SKM-1 (cell line): ENCODE data around the gene GSDME.

Experiments
- DNase-seq: peaks from one replicate; lab custom pipeline; 2025; ENCODE audit not compliant: unreplicated experiment; lab: John Stamatoyannopoulos, UW

GSDME gene

DNA sequence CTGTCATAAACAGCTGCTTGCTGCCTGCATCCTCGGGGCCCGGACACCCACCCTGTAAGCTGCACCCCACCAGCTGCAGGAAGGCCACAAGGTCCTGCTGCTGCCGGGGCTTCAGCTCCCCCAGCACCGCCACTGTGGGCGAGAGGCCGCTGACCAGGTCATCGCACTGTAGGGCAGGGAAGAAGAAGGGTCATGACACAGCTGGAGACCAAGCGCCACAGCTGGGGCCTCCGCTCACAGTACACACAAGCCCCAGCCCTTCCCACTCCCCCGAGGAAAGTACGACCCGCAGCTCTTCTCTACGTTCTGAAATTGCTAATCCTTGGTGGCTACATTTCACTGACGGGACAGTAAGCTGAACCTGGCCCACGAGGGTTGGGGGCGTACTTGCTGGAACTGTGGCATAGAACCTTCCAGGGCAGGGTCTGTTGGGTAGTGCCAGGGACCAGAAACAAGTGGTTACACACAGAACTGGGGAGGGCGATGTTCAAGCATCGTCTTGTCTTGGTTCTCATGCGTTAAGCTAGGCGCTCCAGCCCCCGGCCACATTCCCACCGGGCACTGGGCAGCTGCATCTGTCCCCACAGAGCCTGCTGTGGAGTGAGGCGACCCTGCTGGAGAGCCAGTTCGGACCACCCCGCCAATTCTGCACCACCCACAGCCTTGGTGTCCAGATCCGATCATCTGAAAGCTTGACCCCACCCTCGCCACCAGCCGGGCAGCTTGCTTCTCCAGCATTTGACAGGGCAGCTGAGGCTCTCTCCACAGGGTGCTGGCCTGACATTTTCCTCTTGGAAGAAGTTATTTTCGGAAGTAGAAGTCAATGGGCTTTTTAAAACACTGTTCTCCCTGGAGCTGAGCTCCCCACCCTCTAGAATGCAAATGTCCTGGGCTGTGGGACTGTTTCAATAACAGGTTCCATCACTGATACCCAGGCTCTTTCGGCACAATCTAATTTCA is 50.8 kb downstream of the GSDME start:
- DNase-seq, result no peak

DNA sequence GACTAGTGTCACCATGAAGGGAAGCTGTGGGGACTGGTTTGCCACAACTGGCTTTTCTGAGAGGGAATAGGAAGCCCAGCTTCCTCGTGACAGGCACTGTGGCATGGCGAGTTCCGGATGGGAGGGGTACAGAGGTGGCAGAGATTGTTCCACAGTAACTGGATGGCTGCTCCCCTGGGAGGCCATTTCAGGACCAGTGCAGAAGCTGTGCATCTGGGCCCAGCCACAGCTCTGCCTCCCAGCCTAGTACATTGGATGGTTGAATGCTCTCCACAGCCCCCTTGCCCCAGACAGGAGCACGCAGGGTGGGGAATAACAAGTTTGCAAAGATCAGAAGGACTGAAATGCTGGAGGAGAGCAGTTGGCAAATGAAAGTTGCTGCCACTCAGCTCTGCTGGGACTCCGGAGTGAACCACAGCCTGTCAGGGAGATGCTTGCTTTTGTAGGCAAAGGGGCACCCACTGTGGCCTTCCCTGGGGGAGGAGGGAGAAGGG is 51.8 kb downstream of the GSDME start:
- no peak for DNase-seq

DNA sequence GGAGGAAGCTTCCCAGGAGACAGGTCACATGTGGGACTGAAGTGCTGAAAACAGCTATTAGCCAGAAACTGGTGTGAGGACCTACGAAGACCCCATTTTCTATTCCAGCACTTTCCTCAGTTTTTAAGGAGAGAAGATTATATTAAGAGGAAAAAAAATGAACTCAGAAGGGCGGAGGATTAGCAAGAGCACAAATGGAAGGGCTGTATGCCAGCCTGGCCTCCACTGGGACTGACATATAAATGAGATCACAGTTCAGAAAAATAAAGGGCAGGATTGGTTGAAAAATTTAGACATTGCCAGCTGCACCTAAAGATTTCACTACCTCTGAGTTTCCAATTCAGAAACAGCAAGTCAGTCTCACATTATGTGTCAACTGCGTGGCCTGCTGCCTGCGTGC is 53.0 kb downstream of the GSDME start:
- DNase-seq, result no peak

DNA sequence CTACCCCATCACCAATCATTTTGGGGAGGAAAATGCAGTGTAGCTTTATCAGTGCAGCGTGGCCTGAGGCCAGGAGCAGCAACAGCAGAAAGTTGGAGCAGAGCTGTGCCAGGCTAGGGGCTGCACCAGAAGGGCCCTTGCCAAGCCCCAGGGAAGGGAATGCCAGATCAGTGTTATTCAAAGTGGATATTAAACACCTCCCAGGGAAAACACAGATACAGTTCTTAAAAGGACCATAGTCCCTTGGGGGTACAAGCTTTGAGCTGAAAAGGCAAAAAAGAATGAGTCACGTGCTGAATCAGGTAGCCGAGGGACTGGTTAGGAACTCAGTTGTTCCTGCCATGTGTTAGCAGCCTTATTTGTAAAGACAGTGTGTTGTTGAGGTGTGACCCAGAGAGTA is 54.0 kb downstream of the GSDME start:
- no peak for DNase-seq

DNA sequence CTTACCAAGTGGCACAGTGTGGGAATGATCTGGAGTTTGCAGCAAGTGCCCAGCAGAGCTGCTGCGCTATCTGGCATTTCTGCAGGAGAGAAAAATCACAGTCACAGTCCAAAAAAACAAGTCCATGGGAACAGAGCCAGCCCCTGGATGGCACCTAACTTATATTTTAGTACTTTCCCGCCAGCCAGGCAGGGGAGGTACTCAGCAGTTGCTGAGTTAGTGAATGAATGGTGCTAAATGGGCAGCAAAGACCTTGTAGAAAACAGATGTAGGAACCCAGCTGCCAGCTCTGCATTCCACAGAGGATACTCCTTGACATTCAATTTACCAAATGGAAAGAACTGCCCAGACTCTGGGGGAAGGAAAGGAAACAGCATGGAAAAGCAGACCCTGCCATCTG is 54.5 kb downstream of the GSDME start:
- no peak for DNase-seq

DNA sequence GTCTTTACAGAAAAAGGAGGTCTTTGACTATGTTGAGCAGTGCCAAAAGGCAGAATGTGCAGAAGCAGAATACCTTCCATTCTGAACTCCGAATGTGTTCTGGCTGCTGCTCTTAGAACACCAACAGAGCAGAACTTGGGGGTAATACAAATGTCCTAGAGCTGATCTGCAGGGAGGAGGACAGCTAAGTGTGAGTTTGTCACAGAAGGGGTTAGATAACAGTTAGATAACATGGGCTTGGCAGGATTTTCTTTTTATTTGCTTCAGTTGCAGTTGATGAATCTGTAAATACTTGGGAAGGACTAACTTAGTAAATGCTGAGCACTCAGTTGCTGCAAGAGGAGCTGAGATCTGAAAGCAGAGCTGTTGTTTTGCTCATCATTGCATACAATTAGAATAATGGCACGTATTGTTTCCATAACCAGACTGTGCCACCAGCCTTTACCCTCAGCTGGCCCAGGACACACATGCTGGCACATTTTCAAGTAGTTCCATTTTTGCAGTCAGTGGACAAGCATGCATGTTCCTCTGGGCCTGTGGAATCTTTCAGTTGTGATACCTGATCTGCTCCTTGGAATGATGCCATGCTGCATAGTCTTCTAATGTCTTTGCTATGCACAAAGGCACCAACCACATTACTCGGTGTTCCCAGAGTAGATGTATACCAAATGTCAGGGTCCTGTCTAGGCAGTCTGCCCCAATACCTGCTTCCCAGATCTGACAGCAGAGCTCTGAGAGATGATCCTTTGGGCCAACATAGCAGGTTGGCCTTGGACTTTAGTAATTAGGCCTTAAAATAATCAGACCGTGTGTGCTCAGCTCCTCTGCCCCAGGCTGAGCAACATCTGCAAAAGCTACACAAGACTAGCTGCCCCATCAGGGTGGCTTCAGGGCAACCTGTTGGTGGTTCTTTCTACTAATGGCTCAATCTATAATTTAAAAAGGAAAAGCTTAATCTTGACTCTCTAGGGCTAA is 55.7 kb downstream of the GSDME start:
- no peak for DNase-seq

DNA sequence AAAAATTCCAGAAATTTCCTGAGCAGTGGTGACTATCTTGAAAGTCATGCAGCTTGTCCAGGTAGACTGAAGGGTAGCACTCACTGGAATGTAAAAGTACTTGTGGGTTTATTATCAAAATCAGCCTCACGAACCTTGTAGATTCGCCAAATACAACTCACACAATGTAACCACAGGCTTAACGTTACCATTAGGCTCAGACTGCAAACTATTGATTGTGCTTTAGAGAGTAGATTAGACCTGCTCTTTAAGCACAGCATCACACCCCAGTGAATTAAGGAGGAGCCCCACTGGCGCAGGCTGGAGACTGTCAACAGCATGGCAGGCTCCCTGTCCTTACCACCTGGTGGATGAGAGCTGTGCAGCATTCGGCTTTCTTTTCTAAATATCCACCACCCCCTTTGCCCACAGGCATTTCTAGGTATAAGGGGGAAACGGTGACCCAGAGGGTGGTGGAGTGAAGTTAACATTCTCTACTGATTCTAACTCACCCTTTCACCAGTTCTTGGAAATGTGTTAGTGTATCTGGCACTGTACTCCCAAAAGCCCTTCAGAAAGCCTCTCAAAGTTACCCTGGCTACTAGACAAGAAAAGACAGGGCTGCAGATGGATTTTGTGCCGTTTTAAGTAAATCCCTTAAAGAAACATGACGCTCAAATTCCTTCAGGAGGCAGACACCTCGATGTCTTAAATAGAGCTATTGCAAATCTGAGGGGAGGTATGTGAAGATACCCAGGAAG is 56.6 kb downstream of the GSDME start:
- no peak for DNase-seq

DNA sequence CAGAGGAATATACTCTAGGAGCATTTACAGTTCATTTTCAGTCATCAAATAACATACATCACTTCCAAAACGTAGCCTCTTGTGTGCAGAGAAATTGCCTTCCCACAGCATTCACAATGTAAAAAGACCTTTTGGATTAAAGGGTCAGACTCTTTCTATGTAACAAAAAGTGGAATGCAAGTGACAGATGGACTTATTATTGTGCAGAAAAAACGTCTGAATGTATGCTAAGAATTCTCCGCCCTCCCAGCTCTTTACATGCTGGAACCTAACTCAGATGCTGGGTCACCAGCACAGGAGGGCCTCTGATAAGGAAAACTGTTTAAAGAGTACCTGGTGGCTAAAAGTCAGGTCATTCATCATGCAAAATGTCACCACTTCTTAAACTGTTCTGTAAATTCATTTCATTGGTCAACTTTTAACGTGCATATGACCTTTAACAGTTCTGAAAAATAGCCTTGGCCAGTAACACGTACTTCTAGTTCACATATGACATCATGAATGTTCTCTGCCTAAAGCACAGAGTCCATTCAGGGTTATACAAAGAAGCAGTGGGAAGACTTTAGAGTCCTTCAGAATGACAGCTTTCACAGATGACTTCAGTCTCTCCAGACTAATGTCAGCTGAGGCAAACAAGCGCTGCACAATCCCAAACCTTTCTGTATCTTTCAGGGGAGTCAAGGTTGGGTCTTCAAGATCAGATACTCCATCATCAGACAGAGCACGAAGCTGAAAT is 58.6 kb downstream of the GSDME start:
- DNase-seq, result no peak

DNA sequence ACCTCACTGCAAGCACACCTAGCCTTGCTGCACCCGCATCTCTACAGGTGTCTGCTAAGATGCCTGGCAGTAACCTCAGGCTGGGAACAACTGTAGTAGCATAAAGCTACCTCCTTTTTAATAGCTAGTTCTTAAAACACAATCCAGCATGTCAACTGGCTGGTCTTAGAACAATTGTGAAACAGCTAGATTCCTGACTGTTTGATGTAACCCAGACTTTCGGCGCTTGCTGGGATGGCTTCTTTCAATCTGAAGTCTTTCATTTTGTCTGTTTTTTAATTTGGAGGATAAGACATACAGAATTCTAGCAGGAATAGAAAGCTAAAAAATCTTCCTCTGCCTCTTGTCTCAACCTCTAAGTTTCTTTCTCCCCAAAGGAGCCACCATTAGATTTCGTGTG is 59.8 kb downstream of the GSDME start:
- DNase-seq, result no peak

DNA sequence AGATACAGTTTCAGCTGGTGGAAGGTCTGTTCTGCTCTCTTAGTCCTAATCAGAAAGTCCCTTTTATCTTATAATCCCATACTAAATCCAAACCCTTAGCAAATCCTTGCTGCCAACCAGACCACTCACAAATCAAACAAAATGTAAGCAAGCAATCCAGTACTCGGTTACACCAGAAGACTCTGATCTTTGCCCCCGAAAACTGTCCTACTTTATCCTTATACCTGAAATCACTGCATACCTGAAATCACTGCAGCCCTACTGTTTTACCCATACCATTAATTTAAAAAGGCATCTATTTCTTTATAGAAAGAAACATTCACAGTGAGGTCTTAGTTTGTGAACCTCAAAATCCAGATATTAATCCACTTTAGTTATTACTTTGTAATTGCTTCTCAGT is 64.7 kb downstream of the GSDME start:
- no peak for DNase-seq

DNA sequence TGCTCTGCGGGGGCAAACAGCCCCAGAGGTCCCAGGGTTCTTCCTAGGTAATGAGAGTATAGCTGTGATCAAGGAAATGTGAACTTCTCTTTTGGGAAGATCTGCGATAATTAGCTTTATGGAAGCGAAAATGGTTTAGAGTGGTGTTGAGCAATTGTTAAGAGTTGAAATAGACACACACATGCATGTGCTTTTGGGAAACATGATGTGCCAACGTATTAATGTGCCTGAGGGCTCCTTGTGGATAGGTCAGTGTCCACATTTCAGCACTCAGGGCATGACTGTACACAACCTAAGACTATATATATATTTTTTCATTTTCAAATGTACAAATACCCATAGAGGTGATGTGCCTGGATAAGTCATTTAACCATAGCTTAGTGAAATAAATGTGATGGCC is 67.0 kb downstream of the GSDME start:
- no peak for DNase-seq

DNA sequence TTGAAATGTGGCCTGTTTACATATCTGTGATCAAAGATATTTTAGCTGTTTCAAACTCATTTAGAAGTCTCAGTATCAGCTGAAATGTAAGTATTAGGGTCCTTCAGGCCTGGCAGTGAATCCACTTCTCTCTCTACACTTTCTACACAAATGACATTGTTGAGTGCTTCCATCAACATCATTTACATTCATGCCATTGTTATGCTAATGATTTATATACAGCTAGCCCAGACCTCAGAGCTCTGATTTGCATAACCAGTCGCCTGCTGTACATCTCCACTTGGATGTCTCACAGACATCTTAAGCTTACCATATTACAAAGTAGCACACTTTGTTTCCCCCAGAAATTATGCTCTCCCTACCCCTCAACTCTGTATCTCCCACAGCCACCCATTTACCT is 71.6 kb downstream of the GSDME start:
- no peak for DNase-seq

DNA sequence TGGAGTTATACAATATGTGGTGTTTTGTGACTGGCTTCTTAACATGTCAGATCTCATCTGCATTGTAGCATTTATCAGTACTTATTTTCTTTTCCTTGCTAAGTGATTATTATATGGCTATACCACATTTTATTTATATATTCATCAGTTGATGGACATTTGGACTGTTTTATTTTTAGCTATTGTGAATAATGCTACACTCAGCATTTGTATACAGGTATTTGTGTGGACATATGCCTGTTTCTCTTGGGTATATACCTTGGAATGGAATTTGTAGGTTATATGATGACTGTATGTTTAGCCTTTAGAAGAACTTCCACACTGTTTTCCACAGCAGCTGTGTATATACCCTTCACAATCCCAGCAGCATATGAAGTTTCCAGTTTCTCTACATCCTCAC is 86.5 kb downstream of the GSDME start:
- DNase-seq, result no peak

DNA sequence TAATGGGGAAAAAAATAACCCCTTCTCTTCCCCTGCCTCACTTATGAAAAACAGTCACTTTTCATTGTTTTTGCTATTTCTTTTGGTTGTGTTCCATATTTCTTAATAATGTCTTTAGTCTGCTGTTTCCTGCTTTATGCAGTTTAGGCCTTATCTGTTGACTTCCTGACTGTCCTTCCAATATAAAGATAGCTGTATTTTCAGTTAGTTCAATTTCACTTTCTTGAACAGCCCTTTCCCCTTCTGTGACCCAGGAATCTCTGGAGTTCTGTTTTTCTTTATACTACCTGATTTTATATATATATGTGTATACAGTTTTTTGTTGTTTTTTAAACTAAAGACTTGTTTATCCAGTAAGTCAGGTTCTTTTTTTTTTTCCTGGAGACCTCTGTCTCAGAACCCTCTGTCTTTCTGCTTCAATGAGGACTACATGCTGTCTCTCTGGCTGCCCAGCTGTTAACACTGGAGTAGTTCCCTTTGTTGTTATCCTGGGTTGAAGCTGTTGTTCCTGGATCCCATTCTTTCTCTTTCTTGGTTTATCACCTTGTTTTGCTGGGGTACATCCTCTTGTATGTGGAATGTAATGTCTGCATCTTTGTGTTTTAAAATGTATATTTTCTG is 87.2 kb downstream of the GSDME start:
- no peak for DNase-seq

DNA sequence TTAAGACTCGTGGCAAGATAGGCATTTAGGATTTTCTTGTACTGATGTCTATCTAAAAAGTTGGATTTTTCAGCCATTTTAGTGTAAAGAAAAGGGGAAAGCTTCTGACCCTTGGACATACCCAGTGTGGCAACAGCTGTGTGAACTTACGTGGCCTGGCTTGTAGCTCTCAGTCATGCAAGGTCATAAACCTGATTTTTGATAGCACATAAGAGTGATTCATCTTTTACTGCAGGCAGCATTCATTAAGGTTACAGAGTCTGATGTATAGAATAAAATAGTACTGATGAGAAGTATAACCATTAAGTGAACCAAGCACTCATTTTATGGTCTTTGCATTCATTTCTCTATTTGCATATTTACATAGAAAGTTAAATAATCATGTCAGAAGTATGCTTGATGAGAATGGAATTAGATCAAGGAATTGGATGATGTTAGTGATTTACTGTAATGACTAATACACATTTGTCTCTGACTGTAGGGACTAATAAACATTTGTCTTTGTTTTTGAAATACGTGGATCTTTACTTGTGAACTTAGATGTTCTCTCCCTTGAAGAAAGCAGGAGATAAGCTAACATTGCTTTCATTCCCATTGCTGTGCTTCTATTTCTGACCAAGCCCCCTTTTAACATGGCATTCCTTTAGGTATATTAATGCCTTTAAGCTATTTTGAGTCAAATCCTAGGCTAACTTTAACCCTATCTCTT is 88.2 kb downstream of the GSDME start:
- DNase-seq, result no peak

DNA sequence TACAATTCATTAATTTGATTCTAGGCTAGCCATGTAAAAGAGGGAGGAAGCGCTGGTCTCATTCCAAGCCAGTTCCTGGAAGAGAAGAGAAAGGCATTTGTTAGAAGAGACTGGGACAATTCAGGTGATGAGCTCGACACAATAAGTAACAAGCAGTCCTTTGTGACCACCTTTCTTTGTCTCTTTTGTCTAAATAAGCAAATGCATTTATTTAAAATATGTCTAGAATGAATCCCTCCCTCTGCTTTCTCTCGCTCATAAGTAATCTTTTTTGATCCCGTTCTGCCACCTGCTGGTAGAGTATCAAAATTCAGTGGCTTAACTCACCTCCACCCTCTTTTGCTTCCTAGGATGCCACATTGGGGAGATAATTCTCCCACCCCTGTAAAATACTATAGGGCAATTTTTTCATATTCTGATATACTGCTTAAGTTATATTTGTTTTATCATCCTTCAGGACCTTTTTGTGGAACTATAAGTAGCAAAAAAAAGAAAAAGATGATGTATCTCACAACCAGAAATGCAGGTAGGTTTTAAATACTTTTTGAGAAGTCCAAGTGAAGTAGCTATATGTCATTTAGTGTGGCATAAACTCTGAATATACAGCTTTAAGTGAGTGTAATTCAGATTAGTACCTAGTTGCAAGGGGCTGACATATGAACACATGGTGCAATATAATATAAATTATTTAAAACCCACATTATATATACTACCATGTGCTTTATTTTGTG is 91.5 kb downstream of the GSDME start:
- DNase-seq, result peak; percentile 31

DNA sequence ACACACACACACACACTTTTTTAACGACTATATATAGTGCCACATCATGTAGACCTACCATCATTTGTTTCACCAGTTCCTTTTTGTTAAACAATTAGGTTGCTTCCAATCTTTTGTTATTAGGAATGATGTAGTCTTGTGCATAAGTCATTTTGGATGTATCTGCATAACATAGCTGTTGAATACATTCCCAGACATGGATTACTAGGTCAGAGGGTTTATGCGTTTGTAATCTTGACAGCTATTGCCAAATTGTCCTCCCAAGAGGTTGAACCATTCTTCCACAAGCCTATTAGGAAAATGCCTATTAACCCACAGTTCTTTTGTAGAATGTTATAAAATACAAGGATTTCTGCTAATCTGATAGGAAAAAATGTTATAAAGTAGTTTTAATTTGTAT is 96.7 kb downstream of the GSDME start:
- no peak for DNase-seq

DNA sequence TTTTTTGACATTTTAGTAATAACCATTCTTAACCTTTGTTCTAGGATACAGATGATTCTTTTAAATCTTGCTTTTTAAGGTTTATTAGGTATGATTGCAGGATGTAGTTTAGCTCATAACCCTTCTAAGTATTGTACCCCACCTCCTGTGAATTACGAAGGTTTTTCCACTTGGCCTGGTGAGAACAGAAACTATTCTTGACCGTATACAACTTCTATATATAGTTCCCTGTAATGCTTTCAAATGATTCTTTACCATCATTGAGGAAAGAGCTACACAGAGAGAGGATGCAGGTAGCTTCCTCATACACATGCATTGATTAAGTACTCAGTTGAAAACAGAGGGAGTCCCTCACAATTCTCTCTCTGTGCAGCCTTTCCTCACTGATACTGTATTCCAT is 97.8 kb downstream of the GSDME start:
- DNase-seq, result no peak

DNA sequence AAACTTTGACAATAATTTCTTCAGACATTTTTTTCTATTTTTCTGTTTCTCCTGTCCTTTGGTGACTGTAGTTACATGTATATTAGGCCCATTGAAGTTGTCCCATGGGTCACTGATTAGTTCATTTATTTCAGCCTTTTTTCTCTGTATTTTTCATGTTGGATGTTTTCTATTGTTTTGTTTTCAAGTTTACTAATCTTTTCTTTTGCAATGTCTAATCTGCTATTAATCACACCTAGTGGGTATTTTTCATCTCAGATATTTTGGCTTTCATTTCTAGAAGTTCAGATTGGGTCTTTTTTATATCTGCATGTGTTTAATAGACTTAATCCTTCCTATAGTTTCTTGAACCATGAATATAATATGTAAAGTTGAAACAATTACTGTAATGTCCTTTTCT is 99.3 kb downstream of the GSDME start:
- DNase-seq, result no peak
